ENCODE measurements around the gene PTBP3.

- TF ChIP-seq EZH2 (IDR thresholded peaks at IDR 0.05; ENCODE audit: insufficient read depth, poor library complexity, severe bottlenecking), result no peak
- TF ChIP-seq EZH2phosphoT487 (IDR thresholded peaks at IDR 0.05; ENCODE audit: insufficient read depth, low read depth), result no peak
These were observed 44.4 kb upstream of the PTBP3 start for GRCh38 chr9:112377684-112378327.
